Testis (tissue), 3 donors: ENCODE results near the gene ZNF319. TPM values are rescaled to one million over a fixed set of nuclear protein-coding genes. Genes with fewer than 3 reads are reported as not detected.

Source experiments
- DNase-seq: peaks from one replicate; pipeline ENCODE4 v3.0.0-alpha.2; 2019
- H3K27ac ChIP-seq, 2 donors: fragments of 200-600 bp; sonication (generic); one replicate each; pipeline ENCODE4 v1.5.1; 2019
- H3K27me3 ChIP-seq: fragments of 200-600 bp; sonication (generic); one replicate; pipeline ENCODE4 v1.5.1; 2019
- H3K36me3 ChIP-seq: fragments of 200-600 bp; sonication (generic); one replicate; pipeline ENCODE4 v1.5.1; 2017; ENCODE audit warnings: low read depth; ENCODE audit errors: missing control alignments
- H3K4me1 ChIP-seq: fragments of 200-600 bp; sonication (generic); one replicate; pipeline ENCODE4 v1.5.1; 2019
- H3K4me3 ChIP-seq, 2 donors: fragments of 200-600 bp; sonication (generic); one replicate each; pipeline ENCODE4 v1.5.1; 2017 to 2019
- H3K9me3 ChIP-seq: fragments of 200-600 bp; sonication (generic); one replicate; pipeline ENCODE4 v1.5.1; 2017
- POLR2A ChIP-seq: fragments of 450-650 bp; IDR thresholded peaks from one replicate; pipeline ENCODE4 v1.6.1; 2017; ENCODE audit warnings: antibody characterized with exemption, mild to moderate bottlenecking, moderate library complexity
- WGBS, 2 donors: methylation state at CpG; one replicate each; pipeline ENCODE4 v1.1.5; 2018; 5-methylcytosine and 5-hydroxymethylcytosine counted together
- intact Hi-C: fragments of 100-400 bp; cut with DNase I; formaldehyde crosslinking; loops from one replicate; pipeline ENCODE4 v1.15.1; 2023; ENCODE audit warnings: low total_unique reads
- polyA plus RNA-seq: library from polyadenylated mRNA; stranded (reverse); fragments of 350-450 nt; fragmentation: Illumina TruSeq; extraction: RNeasy Lipid Tissue Mini Kit (QIAGEN cat#74804); gene quantifications from one replicate; pipeline ENCODE4 v1.2.3, GENCODE V29; 2014; ENCODE audit warnings: low read depth, low replicate concordance; ENCODE audit not compliant: insufficient read depth
- total RNA-seq, 2 donors: library from RNA; depleted of rRNA; stranded (reverse); fragments of >200 nt; gene quantifications; one replicate each; pipeline ENCODE4 v1.2.3, GENCODE V29; 2016
- TF ChIP-seq, protein P1 (sequence below), 3 experiments: fragments of 450-650 bp in 2 of 3; fragments of 200-600 bp in 1 of 3; sonication (generic) in 1 of 3; IDR thresholded peaks; one replicate each; pipeline ENCODE4 v1.5.1; 2016 to 2019; ENCODE audit warnings: antibody characterized with exemption in 3 of 3, mild to moderate bottlenecking in 2 of 3, moderate library complexity in 1 of 3

Gene ZNF319
- total and polyA plus RNA-seq, 3 donors from 2014 or later: 10.4 to 12.1 (median 11.2) TPM

- Histone ChIP-seq H3K4me1 (no peaks in the 10 kb centered on the region), H3K4me3 (no peak overlapping the region), H3K36me3 (no peaks in the 10 kb centered on the region), H3K9me3 (no peaks in the 10 kb centered on the region), H3K27ac (no peak overlapping the region), H3K27me3 (no peaks in the 10 kb centered on the region)
- intact Hi-C loops: no loop called here
- no peak for DNase-seq
- 29 to 43% methylated on average over 2 of the region's 2 CpGs for WGBS, 2 donors
- no peak for TF ChIP-seq POLR2A
- TF ChIP-seq, protein P1, sequence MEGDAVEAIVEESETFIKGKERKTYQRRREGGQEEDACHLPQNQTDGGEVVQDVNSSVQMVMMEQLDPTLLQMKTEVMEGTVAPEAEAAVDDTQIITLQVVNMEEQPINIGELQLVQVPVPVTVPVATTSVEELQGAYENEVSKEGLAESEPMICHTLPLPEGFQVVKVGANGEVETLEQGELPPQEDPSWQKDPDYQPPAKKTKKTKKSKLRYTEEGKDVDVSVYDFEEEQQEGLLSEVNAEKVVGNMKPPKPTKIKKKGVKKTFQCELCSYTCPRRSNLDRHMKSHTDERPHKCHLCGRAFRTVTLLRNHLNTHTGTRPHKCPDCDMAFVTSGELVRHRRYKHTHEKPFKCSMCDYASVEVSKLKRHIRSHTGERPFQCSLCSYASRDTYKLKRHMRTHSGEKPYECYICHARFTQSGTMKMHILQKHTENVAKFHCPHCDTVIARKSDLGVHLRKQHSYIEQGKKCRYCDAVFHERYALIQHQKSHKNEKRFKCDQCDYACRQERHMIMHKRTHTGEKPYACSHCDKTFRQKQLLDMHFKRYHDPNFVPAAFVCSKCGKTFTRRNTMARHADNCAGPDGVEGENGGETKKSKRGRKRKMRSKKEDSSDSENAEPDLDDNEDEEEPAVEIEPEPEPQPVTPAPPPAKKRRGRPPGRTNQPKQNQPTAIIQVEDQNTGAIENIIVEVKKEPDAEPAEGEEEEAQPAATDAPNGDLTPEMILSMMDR (IDR thresholded peaks at IDR 0.05): no peak
Measured at GRCh38 chr16:57949013-57949412, 51.5 kb downstream of the ZNF319 start.

- no peaks in the 10 kb centered on the region for H3K4me1 ChIP-seq
- no peaks in the 10 kb centered on the region for H3K27me3 ChIP-seq
- intact Hi-C loops: no loop called here
- no peaks in the 10 kb centered on the region for H3K9me3 ChIP-seq
- WGBS, 2 donors: 81 to 97% methylated on average over 5 of the region's 5 CpGs
- DNase-seq: no peak
- H3K36me3 ChIP-seq: no peaks in the 10 kb centered on the region
- TF ChIP-seq POLR2A: no peak
- TF ChIP-seq, protein P1 (IDR thresholded peaks at IDR 0.05): no peak
- no peak overlapping the region for H3K4me3 ChIP-seq
- no peak overlapping the region for H3K27ac ChIP-seq
Measured at GRCh38 chr16:57948027-57948426, 52.4 kb downstream of the ZNF319 start.

DNA sequence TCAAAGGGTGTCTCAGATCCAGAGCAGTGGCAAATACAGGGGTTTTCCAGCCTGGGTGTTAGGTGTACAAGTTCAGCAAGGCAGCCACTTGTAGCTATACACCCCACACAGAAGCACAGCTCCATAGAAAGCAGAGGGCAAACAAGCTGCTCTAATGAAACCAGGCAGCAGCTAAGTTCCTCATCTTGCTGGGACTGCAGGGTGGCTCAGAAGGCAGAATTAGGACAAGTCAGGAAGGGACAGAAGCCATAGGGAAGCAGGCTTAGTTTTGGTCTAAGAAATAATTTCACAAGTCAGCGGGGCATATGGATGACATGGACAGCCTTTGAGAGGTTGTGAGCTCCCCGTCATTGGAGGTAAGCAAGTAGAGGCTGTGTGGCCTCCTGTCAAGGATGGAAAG is 53.2 kb downstream of the ZNF319 start:
- Histone ChIP-seq H3K27ac (no peak overlapping the region), H3K4me3 (no peak overlapping the region), H3K9me3 (no peaks in the 10 kb centered on the region), H3K27me3 (no peaks in the 10 kb centered on the region), H3K36me3 (no peaks in the 10 kb centered on the region), H3K4me1 (no peaks in the 10 kb centered on the region)
- no peak for DNase-seq
- WGBS, 2 donors: 90 to 94% methylated on average over 2 of the region's 2 CpGs
- intact Hi-C loops: no loop called here
- no peak for TF ChIP-seq POLR2A
- TF ChIP-seq, protein P1 (IDR thresholded peaks at IDR 0.05): no peak

DNA sequence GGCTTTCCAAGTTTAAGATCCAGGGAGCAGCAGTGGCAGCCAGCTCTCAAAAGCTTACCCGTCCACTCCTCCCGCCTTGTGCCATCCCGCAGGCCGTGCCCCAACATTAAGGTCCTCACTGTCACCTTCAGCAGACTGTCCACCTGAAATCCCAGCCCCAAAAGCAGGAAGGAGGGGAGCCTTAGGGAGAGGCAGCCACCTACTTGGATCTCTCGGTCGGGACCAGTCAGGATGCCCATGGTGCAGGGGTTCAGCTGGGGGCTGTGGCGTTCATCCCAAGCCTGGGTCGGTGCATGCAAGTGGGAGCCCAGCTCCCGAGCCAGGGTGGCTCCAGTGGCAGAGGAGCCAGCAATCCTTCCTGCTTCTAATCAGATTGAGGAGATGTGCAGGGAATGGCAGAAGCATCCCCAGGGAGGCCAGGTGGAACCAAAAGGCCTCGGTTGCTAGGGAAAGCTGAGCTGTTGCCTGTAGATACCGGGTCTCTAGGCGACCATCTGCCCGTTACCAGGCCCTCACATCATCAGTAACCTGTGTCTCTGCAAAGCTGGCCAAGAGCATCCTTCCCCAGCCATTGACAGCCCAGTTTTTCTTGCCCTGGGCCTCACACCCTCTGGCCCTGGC is 54.2 kb downstream of the ZNF319 start:
- Histone ChIP-seq H3K9me3 (no peaks in the 10 kb centered on the region), H3K4me3 (no peak overlapping the region), H3K27me3 (no peaks in the 10 kb centered on the region), H3K4me1 (no peaks in the 10 kb centered on the region), H3K27ac (no peak overlapping the region), H3K36me3 (no peaks in the 10 kb centered on the region)
- no peak for DNase-seq
- 80 to 90% methylated on average over 7 to 13 of the region's 13 CpGs for WGBS, 2 donors
- no peak for TF ChIP-seq POLR2A
- TF ChIP-seq, protein P1 (IDR thresholded peaks at IDR 0.05): no peak
- intact Hi-C loops: no loop called here

- Histone ChIP-seq H3K9me3 (no peaks in the 10 kb centered on the region), H3K27me3 (no peaks in the 10 kb centered on the region), H3K27ac (no peak overlapping the region), H3K4me3 (no peak overlapping the region), H3K4me1 (no peaks in the 10 kb centered on the region), H3K36me3 (no peaks in the 10 kb centered on the region)
- 77 to 94% methylated on average over 6 to 7 of the region's 7 CpGs for WGBS, 2 donors
- TF ChIP-seq, protein P1 (IDR thresholded peaks at IDR 0.05): no peak
- TF ChIP-seq POLR2A: no peak
- intact Hi-C loops: no loop called here
- DNase-seq: no peak
Measured at GRCh38 chr16:57945740-57946138, 54.7 kb downstream of the ZNF319 start.
